Measurements from ENCODE around the gene JAGN1. TPM values are rescaled to one million over a fixed set of nuclear protein-coding genes. Genes with fewer than 3 reads are reported as not detected.
A peak's percentile ranks its signal among the peaks of the same experiment; 100 is the strongest.
"Not testable (repeated sequence)": the region's sequence is repeated elsewhere in the genome, so short reads cannot be mapped to it uniquely, and the experiment has no call there.

Gene JAGN1
- total RNA-seq = 27.8 and 39.1 TPM in 2 replicates

DNA sequence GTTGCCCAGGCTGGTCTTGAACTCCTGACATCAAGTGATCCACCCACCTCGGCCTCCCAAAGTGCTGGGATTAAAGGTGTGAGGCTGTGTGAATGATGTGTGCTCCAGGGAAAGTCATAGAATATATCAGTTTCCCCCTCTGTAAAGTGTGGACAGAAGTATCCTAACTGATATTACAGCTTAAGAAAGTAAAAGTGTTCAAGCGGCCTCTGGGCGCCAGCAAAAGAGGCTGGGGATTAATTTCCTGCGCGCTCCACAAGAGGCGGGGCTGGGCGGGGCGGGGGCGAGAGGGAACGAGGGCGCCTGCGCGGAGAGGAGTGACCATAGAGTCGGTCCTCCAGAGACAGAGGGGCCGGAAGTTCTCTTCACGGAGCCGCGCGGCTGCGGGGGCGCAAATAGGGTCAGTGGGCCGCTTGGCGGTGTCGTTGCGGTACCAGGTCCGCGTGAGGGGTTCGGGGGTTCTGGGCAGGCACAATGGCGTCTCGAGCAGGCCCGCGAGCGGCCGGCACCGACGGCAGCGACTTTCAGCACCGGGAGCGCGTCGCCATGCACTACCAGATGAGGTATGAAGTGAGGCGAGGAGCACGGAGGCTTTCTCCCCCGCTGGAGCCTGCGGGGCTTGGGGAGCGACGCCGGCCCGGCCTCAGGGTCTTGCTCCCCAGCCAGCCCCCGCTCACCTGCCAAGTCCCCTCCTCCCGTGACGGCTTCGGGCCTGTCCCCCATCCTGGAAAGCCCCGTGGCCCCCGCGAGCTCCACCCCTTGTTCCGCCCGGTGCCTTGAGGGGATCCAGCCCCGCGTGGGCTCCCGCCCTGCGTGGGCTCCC, at the start of gene JAGN1:
Gene JAGN1, plus strand, starts transcription at position 362 of the 823 bp plus-strand sequence. Its CDS starts 113 bp downstream, at position 475.
- DNase-seq (ENCODE audit: low read depth) = no peak
- peak within 1 kb of the TSS; percentile 95 for H3K4me3 ChIP-seq (ENCODE audit: low read depth, low read length)
- TF ChIP-seq, protein P1, sequence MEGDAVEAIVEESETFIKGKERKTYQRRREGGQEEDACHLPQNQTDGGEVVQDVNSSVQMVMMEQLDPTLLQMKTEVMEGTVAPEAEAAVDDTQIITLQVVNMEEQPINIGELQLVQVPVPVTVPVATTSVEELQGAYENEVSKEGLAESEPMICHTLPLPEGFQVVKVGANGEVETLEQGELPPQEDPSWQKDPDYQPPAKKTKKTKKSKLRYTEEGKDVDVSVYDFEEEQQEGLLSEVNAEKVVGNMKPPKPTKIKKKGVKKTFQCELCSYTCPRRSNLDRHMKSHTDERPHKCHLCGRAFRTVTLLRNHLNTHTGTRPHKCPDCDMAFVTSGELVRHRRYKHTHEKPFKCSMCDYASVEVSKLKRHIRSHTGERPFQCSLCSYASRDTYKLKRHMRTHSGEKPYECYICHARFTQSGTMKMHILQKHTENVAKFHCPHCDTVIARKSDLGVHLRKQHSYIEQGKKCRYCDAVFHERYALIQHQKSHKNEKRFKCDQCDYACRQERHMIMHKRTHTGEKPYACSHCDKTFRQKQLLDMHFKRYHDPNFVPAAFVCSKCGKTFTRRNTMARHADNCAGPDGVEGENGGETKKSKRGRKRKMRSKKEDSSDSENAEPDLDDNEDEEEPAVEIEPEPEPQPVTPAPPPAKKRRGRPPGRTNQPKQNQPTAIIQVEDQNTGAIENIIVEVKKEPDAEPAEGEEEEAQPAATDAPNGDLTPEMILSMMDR (conservative IDR thresholded peaks at IDR 0.05; ENCODE audit: low read depth, low read length) = no peak

- TF ChIP-seq, protein P1 (conservative IDR thresholded peaks at IDR 0.05; ENCODE audit: low read depth, low read length) = no peak
- no peak overlapping the region for H3K4me3 ChIP-seq (ENCODE audit: low read depth, low read length)
- DNase-seq (ENCODE audit: low read depth) = no peak
These were observed 49.4 kb upstream of the JAGN1 start for GRCh38 chr3:9841015-9841414.

GRCh38 chr3:9843715-9844438, 46.5 kb upstream of the JAGN1 start, which contains the start of gene RPUSD3:
Gene RPUSD3 (minus strand): TSS chr3:9844008. CDS start chr3:9843990, 18 bp downstream.
- TF ChIP-seq, protein P1 (conservative IDR thresholded peaks at IDR 0.05; ENCODE audit: low read depth, low read length) = no peak

GRCh38 chr3:9846231-9846630, 44.2 kb upstream of the JAGN1 start:
- no peak overlapping the region for H3K4me3 ChIP-seq (ENCODE audit: low read depth, low read length)
- no peak for DNase-seq (ENCODE audit: low read depth)
- TF ChIP-seq, protein P1 (conservative IDR thresholded peaks at IDR 0.05; ENCODE audit: low read depth, low read length) = no peak

More at GRCh38 chr3:9843715-9844438, 46.5 kb upstream of the JAGN1 start, which contains the start of gene RPUSD3:
- DNase-seq (ENCODE audit: low read depth) = peak; percentile 41
- peak within 1 kb of the TSS; percentile 75 for H3K4me3 ChIP-seq (ENCODE audit: low read depth, low read length)

DNA sequence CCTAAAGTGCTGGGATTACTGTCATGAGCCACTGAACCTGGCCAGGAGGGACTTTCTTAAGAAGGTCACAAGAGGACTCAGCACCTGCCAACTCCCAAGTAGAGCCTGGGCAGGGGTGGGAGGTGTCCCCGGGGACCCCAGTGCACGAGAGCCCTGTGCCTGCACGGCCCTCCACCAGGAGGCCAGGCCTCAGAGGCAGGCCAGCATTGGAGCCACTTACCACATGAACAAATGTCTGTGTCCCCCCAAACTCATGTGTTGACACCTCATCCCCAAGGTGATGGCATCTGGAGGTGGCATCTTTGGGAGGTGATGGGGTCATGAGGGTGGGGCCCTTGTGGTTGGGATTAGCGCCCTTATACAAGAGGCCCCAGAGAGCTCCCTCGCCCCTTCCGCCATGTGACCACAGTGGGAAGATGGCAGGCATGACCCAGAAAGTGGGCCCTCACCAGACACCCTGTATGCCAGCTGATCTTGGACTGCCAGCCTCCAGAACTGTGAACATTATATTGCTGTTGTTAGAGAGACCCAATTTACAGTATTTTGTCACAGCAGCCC, 43.4 kb upstream of the JAGN1 start:
- no peak overlapping the region for H3K4me3 ChIP-seq (ENCODE audit: low read depth, low read length)
- no peak for DNase-seq (ENCODE audit: low read depth)
- TF ChIP-seq, protein P1 (conservative IDR thresholded peaks at IDR 0.05; ENCODE audit: low read depth, low read length) = no peak

DNA sequence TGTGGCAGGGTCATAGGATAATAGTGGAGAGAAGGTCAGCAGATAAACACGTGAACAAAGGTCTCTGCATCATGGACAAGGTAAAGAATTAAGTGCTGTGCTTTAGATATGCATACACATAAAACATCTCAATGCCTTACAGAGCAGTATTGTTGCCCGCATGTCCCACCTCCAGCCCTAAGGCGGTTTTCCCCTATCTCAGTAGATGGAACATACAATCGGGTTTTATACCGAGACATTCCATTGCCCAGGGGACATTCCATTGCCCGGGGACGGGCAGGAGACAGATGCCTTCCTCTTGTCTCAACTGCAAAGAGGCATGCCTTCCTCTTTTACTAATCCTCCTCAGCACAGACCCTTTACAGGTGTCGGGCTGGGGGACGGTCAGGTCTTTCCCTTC, 42.5 kb upstream of the JAGN1 start:
- H3K4me3 ChIP-seq (ENCODE audit: low read depth, low read length); DNase-seq (ENCODE audit: low read depth): not testable (repeated sequence)

DNA sequence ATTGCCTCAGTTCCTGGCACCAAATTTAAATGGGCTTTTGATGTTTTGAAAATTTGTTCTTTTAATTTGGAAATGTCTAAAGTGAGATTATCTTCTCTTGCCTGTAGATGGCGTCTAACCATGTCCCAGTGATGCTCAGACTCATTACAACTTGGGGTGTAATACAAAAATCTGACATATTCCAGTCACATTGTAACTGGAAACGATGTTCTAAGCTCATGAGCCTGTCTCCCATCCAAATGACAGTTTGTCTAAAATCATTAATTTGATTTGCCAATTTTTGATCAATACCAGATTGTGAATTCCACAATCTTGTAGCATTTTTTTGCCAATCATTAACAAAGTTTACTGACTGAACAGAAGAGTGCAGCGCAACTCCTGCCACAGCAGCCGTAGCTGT, 41.5 kb upstream of the JAGN1 start:
- not testable (repeated sequence) for H3K4me3 ChIP-seq (ENCODE audit: low read depth, low read length); DNase-seq (ENCODE audit: low read depth)
- TF ChIP-seq, protein P1 (conservative IDR thresholded peaks at IDR 0.05; ENCODE audit: low read depth, low read length) = peak; percentile 57

DNA sequence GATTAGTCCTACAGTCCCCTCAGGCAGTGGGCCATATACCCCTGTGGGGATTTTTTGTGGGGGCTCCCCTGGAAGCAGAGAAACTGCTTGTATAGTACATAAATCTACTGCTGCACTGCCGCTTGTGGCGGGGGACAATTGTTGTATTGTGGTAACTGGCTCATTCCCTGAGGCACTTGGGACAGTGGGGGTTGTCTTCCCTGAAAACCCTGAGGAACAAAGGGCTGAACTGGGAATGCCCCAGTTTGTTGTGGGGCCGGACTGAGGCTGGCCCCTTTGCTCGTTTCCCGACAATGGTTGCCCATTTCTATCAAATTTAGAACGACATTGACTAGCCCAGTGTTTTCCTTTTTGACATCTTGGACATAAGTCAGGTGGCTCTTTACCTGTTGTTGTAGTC, 39.0 kb upstream of the JAGN1 start:
- not testable (repeated sequence) for H3K4me3 ChIP-seq (ENCODE audit: low read depth, low read length); DNase-seq (ENCODE audit: low read depth)

- H3K4me3 ChIP-seq (ENCODE audit: low read depth, low read length); DNase-seq (ENCODE audit: low read depth): not testable (repeated sequence)
These were observed 38.5 kb upstream of the JAGN1 start for GRCh38 chr3:9851926-9852325.
